MM.1S (cell line): ENCODE results near the gene GPC4.

Experiments
- DNase-seq: peaks from one replicate; pipeline ENCODE4 v3.0.0-alpha.2; 2015
- H2AFZ ChIP-seq: fragments of 300-600 bp; sonication (generic); 2 replicates; pipeline ENCODE4 v1.6.0; 2016; ENCODE audit warnings: antibody characterized with exemption, low read length
- H3F3A ChIP-seq: fragments of 300-600 bp; sonication (generic); 2 replicates; pipeline ENCODE4 v1.6.1; 2016; ENCODE audit warnings: mild to moderate bottlenecking, antibody characterized with exemption, low read length, moderate library complexity, mixed read lengths; ENCODE audit not compliant: insufficient read depth
- H3K27ac ChIP-seq: fragments of 300-600 bp; sonication (generic); 2 replicates; pipeline ENCODE4 v1.5.1; 2016; ENCODE audit warnings: mild to moderate bottlenecking, low read length
- H3K27me3 ChIP-seq: fragments of 300-600 bp; sonication (generic); replicated peaks from 2 replicates; pipeline ENCODE4 v1.6.0; 2016; ENCODE audit warnings: low read length; ENCODE audit not compliant: insufficient read depth
- H3K36me3 ChIP-seq: fragments of 300-600 bp; sonication (generic); replicated peaks from 2 replicates; pipeline ENCODE4 v1.6.1; 2016; ENCODE audit warnings: mild to moderate bottlenecking, low read length, mixed read lengths; ENCODE audit not compliant: insufficient read depth
- H3K4me1 ChIP-seq: fragments of 300-600 bp; sonication (generic); 2 replicates; pipeline ENCODE4 v1.6.1; 2016; ENCODE audit warnings: low read length, mixed read lengths
- H3K4me2 ChIP-seq: fragments of 300-600 bp; sonication (generic); 2 replicates; pipeline ENCODE4 v1.6.0; 2016; ENCODE audit warnings: low read depth, low read length
- H3K4me3 ChIP-seq: fragments of 300-600 bp; sonication (generic); 2 replicates; pipeline ENCODE4 v1.5.1; 2016; ENCODE audit warnings: low read length, mixed read lengths
- H3K79me2 ChIP-seq: fragments of 300-600 bp; sonication (generic); 2 replicates; pipeline ENCODE4 v1.6.1; 2016; ENCODE audit warnings: mixed run types, low read length, mixed read lengths
- H3K9ac ChIP-seq: fragments of 300-600 bp; sonication (generic); 2 replicates; pipeline ENCODE4 v1.6.1; 2016; ENCODE audit warnings: low read length, mixed read lengths
- H3K9me2 ChIP-seq: fragments of 300-600 bp; sonication (generic); replicated peaks from 2 replicates; pipeline ENCODE4 v1.6.1; 2016; ENCODE audit warnings: mild to moderate bottlenecking, low read length, mixed read lengths; ENCODE audit not compliant: insufficient read depth
- H3K9me3 ChIP-seq: fragments of 300-600 bp; sonication (generic); replicated peaks from 2 replicates; pipeline ENCODE4 v1.6.1; 2016; ENCODE audit warnings: mild to moderate bottlenecking, low read length, mixed read lengths; ENCODE audit not compliant: insufficient read depth
- H4K20me1 ChIP-seq: fragments of 300-600 bp; sonication (generic); 2 replicates; pipeline ENCODE4 v1.6.1; 2016; ENCODE audit warnings: mild to moderate bottlenecking, low read length, moderate library complexity, mixed read lengths; ENCODE audit not compliant: insufficient read depth
- EZH2 ChIP-seq: fragments of 300-600 bp; sonication (generic); optimal IDR thresholded peaks from 2 replicates; pipeline ENCODE3; 2017; ENCODE audit warnings: low read depth, mild to moderate bottlenecking, antibody characterized with exemption, low read length, mixed read lengths
- EZH2phosphoT487 ChIP-seq: fragments of 300-600 bp; sonication (generic); IDR thresholded peaks from 2 replicates; pipeline ENCODE4 v1.6.1; 2018; ENCODE audit warnings: antibody characterized with exemption, low read length
- TF ChIP-seq, protein P1 (sequence below): fragments of 300-600 bp; sonication (generic); IDR thresholded peaks from 2 replicates; pipeline ENCODE4 v1.5.1; 2016; ENCODE audit warnings: antibody characterized with exemption, low read length, mixed read lengths

GPC4 gene

GRCh38 chrX:133415276-133416105 is at the start of gene GPC4:
Gene GPC4, minus strand, starts transcription at chrX:133415489. Its CDS starts 524 bp downstream, at chrX:133414965.
- Histone ChIP-seq H3K9ac (peak within 1 kb of the TSS; percentile 65), H3K4me2 (peak within 1 kb of the TSS; percentile 73; the same call in 1 of the 2 replicates)

GRCh38 chrX:133461231-133461630 is 45.9 kb upstream of the GPC4 start:
- Histone ChIP-seq H3K4me3 (no peak overlapping the region), H3K9ac (no peak overlapping the region), H3K4me2 (no peak overlapping the region), H3F3A (no peaks in the 10 kb centered on the region), H3K9me3 (no peaks in the 10 kb centered on the region), H3K79me2 (no peaks in the 10 kb centered on the region), H3K27ac (no peak overlapping the region), H3K4me1 (no peaks in the 10 kb centered on the region), H3K9me2 (no peaks in the 10 kb centered on the region), H3K27me3 (no peaks in the 10 kb centered on the region), H3K36me3 (no peaks in the 10 kb centered on the region), H2AFZ (no peak overlapping the region), H4K20me1 (no peaks in the 10 kb centered on the region)
- no peak for DNase-seq
- TF ChIP-seq, protein P1, sequence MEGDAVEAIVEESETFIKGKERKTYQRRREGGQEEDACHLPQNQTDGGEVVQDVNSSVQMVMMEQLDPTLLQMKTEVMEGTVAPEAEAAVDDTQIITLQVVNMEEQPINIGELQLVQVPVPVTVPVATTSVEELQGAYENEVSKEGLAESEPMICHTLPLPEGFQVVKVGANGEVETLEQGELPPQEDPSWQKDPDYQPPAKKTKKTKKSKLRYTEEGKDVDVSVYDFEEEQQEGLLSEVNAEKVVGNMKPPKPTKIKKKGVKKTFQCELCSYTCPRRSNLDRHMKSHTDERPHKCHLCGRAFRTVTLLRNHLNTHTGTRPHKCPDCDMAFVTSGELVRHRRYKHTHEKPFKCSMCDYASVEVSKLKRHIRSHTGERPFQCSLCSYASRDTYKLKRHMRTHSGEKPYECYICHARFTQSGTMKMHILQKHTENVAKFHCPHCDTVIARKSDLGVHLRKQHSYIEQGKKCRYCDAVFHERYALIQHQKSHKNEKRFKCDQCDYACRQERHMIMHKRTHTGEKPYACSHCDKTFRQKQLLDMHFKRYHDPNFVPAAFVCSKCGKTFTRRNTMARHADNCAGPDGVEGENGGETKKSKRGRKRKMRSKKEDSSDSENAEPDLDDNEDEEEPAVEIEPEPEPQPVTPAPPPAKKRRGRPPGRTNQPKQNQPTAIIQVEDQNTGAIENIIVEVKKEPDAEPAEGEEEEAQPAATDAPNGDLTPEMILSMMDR: no peak
- TF ChIP-seq EZH2phosphoT487 (no peak), EZH2 (no peak)

More at GRCh38 chrX:133415276-133416105, at the start of gene GPC4:
- no peaks in the 10 kb centered on the region for H3F3A ChIP-seq
- H4K20me1 ChIP-seq: no peaks in the 10 kb centered on the region
- H3K9me3 ChIP-seq: no peaks in the 10 kb centered on the region
- H3K9me2 ChIP-seq: no peaks in the 10 kb centered on the region
- no peaks in the 10 kb centered on the region for H3K27me3 ChIP-seq
- no peaks in the 10 kb centered on the region for H3K79me2 ChIP-seq
- TF ChIP-seq EZH2phosphoT487 (no peak), EZH2 (no peak)
- TF ChIP-seq, protein P1: no peak
- no peaks in the 10 kb centered on the region for H3K4me1 ChIP-seq
- peak; percentile 48 for DNase-seq
- H3K36me3 ChIP-seq: no peaks in the 10 kb centered on the region
- H3K4me3 ChIP-seq: peak within 1 kb of the TSS; percentile 74
- peak within 1 kb of the TSS; percentile 77 for H2AFZ ChIP-seq
- H3K27ac ChIP-seq: no peak within 1 kb of the TSS

DNA sequence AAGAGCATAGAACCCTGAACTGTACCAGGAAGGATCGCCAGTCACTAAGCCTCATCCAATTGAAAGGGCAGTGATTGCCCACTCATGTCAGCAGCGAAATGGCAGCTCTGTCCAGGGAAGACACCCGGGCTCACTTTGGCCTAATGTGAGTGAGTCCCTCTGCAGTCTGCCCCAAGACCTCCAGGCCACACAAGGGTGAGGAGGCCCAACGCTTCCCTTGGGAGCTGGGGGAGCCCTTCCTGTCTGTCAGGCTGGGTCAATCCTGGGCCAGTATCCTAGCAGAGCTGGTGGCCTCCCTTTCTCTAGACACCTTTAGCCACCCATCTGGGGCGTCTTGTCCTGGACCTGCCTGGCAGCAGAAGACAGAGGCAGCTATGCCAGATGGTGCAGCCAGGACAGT is 39.6 kb upstream of the GPC4 start:
- Histone ChIP-seq H3K4me2 (no peak overlapping the region), H3K9me3 (no peaks in the 10 kb centered on the region), H3F3A (no peaks in the 10 kb centered on the region), H3K79me2 (no peaks in the 10 kb centered on the region), H3K9ac (no peak overlapping the region), H3K36me3 (no peaks in the 10 kb centered on the region), H3K9me2 (no peaks in the 10 kb centered on the region), H3K27ac (no peak overlapping the region), H3K27me3 (no peaks in the 10 kb centered on the region), H3K4me1 (no peaks in the 10 kb centered on the region), H4K20me1 (no peaks in the 10 kb centered on the region), H2AFZ (no peak overlapping the region), H3K4me3 (no peak overlapping the region)
- TF ChIP-seq EZH2 (no peak), EZH2phosphoT487 (no peak)
- TF ChIP-seq, protein P1: no peak
- no peak for DNase-seq
